IPS-NIHi7 (cell line): ENCODE measurements around the gene PCDHGB4.
"Not testable (repeated sequence)": the region's sequence is repeated elsewhere in the genome, so short reads cannot be mapped to it uniquely, and the experiment has no call there.

Experiments
- DNase-seq: peaks from one replicate; pipeline ENCODE4 v3.0.0; 2012; ENCODE audit warnings: mixed read lengths; ENCODE audit errors: extremely low spot score

PCDHGB4 gene

GRCh38 chr5:141366016-141366896 is 21.2 kb upstream of the PCDHGB4 start:
- DNase-seq: no peak

GRCh38 chr5:141369994-141370848 is 17.3 kb upstream of the PCDHGB4 start, which contains the start of gene PCDHGB3:
TSS of gene PCDHGB3 (plus strand) at chr5:141370242. CDS start at chr5:141370395, 153 bp downstream.
- no peak for DNase-seq

DNA sequence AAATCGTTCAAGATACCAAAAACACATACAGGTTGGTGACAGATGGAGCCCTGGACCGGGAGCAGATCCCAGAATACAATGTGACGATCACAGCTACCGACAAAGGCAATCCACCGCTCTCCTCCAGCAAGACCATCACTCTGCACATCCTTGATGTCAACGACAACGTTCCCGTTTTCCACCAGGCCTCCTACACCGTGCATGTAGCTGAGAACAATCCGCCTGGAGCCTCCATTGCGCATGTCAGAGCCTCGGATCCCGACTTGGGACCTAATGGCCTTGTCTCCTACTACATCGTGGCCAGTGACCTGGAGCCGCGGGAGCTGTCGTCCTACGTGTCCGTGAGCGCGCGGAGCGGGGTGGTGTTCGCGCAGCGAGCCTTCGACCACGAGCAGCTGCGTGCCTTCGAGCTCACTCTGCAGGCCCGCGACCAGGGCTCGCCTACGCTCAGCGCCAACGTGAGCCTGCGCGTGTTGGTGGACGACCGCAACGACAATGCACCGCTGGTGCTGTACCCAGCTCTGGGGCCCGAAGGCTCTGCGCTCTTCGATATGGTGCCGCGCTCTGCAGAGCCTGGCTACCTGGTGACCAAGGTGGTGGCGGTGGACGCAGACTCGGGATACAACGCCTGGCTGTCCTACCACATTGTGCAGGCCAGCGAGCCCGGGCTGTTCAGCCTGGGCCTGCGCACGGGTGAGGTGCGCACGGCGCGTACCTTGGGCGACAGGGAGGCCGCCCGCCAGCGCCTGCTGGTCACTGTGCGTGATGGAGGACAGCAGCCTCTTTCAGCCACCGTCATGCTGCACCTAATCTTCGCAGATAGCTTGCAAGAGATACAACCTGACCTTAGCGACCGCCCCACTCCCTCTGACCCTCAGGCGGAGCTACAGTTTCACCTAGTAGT is 15.7 kb upstream of the PCDHGB4 start:
- no peak for DNase-seq

DNA sequence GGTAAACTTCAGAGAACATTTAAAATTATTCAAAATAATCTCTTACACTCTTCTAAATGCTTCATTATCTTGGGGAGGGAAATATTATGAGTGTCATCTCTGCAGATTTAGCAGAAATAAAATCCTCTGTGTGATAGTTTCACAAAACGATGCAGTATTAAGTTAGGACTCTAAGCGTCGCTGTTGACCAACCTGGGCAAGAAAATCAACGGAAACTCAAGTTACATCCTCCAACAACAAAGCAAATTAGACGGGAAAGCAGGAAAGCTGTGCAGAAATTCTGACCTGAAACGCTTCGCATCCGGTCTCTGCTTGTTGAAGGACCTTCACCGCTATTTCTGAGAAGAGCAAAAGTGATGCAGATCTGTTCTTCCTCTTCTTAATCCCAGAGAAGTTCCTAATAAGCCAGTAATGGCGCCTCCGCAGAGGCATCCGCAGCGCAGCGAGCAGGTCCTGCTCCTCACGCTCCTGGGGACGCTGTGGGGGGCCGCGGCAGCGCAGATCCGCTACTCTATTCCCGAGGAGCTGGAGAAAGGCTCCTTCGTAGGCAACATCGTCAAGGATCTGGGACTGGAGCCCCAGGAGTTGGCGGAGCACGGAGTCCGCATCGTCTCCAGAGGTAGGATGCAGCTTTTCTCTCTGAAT is 13.7 kb upstream of the PCDHGB4 start, which contains the start of gene PCDHGA6:
Gene PCDHGA6, plus strand, starts transcription at position 219 of the 645 bp plus-strand sequence. Its CDS starts 193 bp downstream, at position 412.
- no peak for DNase-seq

GRCh38 chr5:141374627-141375026 is 12.9 kb upstream of the PCDHGB4 start:
- DNase-seq: no peak

GRCh38 chr5:141375444-141376155 is 11.9 kb upstream of the PCDHGB4 start:
- not testable (repeated sequence) for DNase-seq

GRCh38 chr5:141382469-141383294 is 4.8 kb upstream of the PCDHGB4 start, which contains the start of gene PCDHGA7:
TSS of gene PCDHGA7 (plus strand) at chr5:141382742. CDS start at chr5:141382900, 158 bp downstream.
- no peak for DNase-seq

GRCh38 chr5:141383345-141383744 is 4.2 kb upstream of the PCDHGB4 start:
- no peak for DNase-seq

GRCh38 chr5:141384471-141385267 is 2.8 kb upstream of the PCDHGB4 start:
- no peak for DNase-seq

GRCh38 chr5:141388661-141389060 is 1.2 kb downstream of the PCDHGB4 start:
- DNase-seq: no peak

GRCh38 chr5:141389153-141390042 is 1.9 kb downstream of the PCDHGB4 start:
- no peak for DNase-seq

GRCh38 chr5:141392429-141393198 is 5.1 kb downstream of the PCDHGB4 start, which contains the start of gene PCDHGA8:
TSS of gene PCDHGA8 (plus strand) at chr5:141392633. CDS start at chr5:141392814, 181 bp downstream.
- no peak for DNase-seq

DNA sequence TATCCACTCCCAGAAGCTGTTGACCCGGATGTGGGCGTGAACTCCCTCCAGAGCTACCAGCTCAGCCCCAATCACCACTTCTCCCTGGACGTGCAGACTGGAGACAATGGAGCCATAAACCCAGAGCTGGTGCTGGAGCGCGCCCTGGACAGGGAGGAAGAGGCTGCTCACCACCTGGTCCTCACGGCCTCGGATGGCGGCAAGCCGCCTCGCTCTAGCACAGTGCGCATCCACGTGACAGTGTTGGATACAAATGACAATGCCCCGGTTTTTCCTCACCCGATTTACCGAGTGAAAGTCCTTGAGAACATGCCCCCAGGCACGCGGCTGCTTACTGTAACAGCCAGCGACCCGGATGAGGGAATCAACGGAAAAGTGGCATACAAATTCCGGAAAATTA is 5.8 kb downstream of the PCDHGB4 start:
- DNase-seq: no peak

GRCh38 chr5:141394401-141395187 is 7.1 kb downstream of the PCDHGB4 start:
- not testable (repeated sequence) for DNase-seq

DNA sequence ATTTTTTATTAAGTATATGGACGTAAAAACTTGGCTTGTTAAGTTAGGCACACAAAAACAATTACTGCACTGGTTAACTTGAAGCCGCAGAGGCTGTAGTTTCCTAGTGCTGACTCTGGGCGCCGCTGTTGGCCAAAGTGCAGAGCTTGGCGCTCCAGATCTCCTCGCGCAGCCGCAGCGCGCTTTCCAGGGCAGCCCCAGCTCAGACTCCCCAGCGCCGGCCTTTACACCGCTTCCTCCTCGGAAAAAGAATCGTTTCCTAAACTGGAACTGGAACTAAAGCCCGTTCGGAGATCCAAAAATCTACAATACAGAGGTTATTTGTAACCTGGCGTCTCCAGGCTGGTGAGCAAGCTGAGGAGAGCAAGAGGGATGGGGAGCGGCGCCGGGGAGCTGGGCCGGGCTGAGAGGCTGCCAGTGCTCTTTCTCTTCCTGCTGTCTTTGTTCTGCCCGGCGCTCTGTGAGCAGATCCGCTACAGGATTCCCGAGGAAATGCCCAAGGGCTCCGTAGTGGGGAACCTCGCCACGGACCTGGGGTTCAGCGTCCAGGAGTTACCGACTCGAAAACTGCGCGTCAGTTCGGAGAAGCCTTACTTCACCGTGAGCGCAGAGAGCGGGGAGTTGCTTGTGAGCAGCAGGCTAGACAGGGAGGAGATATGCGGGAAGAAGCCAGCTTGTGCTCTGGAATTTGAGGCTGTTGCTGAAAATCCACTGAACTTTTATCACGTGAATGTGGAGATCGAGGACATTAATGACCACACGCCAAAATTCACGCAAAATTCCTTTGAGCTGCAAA is 10.5 kb downstream of the PCDHGB4 start, which contains the start of gene PCDHGB5:
Gene PCDHGB5, plus strand, starts transcription at position 192 of the 796 bp plus-strand sequence. Its CDS starts 181 bp downstream, at position 373.
- not testable (repeated sequence) for DNase-seq
